ENCODE data around the gene PPFIBP1. TPM values are rescaled to one million over a fixed set of nuclear protein-coding genes. Genes with fewer than 3 reads are reported as not detected.

The PPFIBP1 gene
- total RNA-seq, 5 donors from 2014 or later (not counting 1 experiment from before 2014, with no cell fraction given) = 4.1 to 6.1 (median 5.8) TPM

DNA sequence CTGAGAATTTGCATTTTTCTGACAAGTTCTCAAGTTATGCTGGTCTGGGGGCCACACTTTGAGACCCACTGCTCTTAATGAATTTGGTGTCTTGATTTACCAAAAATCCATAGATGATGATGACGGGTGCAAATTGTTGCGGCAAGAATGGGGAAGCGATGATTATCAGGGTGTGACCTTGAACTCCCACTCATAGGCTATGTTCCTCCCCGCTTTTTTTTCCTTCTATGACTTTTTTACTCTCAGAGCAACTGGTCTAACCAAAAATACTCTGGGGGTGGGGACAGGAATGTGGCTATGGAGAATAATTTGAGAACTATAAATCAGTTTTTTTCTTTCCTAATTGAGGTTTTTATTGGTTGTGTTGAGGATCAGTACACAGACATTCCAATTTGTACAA, 83.6 kb downstream of the PPFIBP1 start:
- H3K4me1 ChIP-seq (ENCODE audit: control insufficient read depth in 1 of 2, extremely low read depth in 1 of 2, insufficient read depth in 2 of 2, low read length in 2 of 2) = no peaks in the 10 kb centered on the region
- Mint-ChIP-seq H3K27ac (no peak overlapping the region), H3K9me3 (peaks cover 3 to 5% (median 4%) of the 10 kb centered on the region in 3 donors), H3K4me3 (no peak overlapping the region), H3K4me1 (no peaks in the 10 kb centered on the region), H3K27me3 (no peaks in the 10 kb centered on the region), H3K36me3 (peaks cover 4% of the 10 kb centered on the region)
- POLR2A ChIA-PET = no interaction called here
- DNase-seq (no peak), ATAC-seq (replicated peaks in 1 of 4) (no peak)
- H3K27ac ChIP-seq (ENCODE audit: low read length) = no peak overlapping the region
- no peak overlapping the region for H3K4me3 ChIP-seq (ENCODE audit: control insufficient read depth in 1 of 2, extremely low read depth in 1 of 2, low read length in 1 of 2)
- no peaks in the 10 kb centered on the region for H3K9me3 ChIP-seq
- H3K27me3 ChIP-seq (replicated peaks in 1 of 2; ENCODE audit: control insufficient read depth in 2 of 2, extremely low read depth in 1 of 2, insufficient read depth in 2 of 2, low read length in 1 of 2) = no peaks in the 10 kb centered on the region
- CTCF ChIA-PET = no interaction called here
- H3K36me3 ChIP-seq (ENCODE audit: control insufficient read depth in 2 of 2, extremely low read depth in 1 of 2, insufficient read depth in 1 of 2, low read length in 1 of 2) = no peaks in the 10 kb centered on the region
- WGBS (ENCODE audit: insufficient coverage) = no CpG with 5 or more reads among the region's 4 CpGs

DNA sequence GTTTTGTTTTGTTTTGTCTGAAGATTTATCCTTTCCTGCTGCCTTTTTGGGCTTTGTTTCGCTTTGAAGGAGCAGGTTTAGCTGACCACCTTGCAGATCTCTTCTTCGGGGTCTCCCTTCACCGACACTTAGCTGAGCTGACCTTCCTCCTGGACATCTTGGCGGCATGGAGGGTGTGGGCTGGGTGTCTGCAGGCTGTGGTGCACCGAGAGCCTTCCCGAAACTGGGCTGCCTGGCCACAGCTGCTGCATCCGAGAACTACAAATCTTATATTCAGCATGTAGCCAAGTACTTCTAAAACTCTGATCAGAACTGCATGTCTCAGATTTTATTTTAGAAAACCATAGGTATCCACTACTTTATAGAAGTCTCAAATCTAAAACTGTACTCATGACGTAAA, 84.9 kb downstream of the PPFIBP1 start:
- CTCF ChIA-PET = no interaction called here
- Histone ChIP-seq H3K4me3 (ENCODE audit: control insufficient read depth in 1 of 2, extremely low read depth in 1 of 2, low read length in 1 of 2) (no peak overlapping the region), H3K9me3 (no peaks in the 10 kb centered on the region), H3K36me3 (ENCODE audit: control insufficient read depth in 2 of 2, extremely low read depth in 1 of 2, insufficient read depth in 1 of 2, low read length in 1 of 2) (no peaks in the 10 kb centered on the region), H3K4me1 (ENCODE audit: control insufficient read depth in 1 of 2, extremely low read depth in 1 of 2, insufficient read depth in 2 of 2, low read length in 2 of 2) (no peaks in the 10 kb centered on the region), H3K27ac (ENCODE audit: low read length) (no peak overlapping the region), H3K27me3 (replicated peaks in 1 of 2; ENCODE audit: control insufficient read depth in 2 of 2, extremely low read depth in 1 of 2, insufficient read depth in 2 of 2, low read length in 1 of 2) (no peaks in the 10 kb centered on the region)
- H3K27ac Mint-ChIP-seq = no peak overlapping the region
- H3K36me3 Mint-ChIP-seq = peaks cover 4% of the 10 kb centered on the region
- no peaks in the 10 kb centered on the region for H3K4me1 Mint-ChIP-seq
- peaks cover 3 to 5% (median 4%) of the 10 kb centered on the region in 3 donors for H3K9me3 Mint-ChIP-seq
- H3K27me3 Mint-ChIP-seq = no peaks in the 10 kb centered on the region
- DNase-seq (no peak), ATAC-seq (replicated peaks in 1 of 4) (no peak)
- H3K4me3 Mint-ChIP-seq = no peak overlapping the region
- 80% methylated on average over 2 of the region's 8 CpGs for WGBS (ENCODE audit: insufficient coverage)
- POLR2A ChIA-PET = no interaction called here

DNA sequence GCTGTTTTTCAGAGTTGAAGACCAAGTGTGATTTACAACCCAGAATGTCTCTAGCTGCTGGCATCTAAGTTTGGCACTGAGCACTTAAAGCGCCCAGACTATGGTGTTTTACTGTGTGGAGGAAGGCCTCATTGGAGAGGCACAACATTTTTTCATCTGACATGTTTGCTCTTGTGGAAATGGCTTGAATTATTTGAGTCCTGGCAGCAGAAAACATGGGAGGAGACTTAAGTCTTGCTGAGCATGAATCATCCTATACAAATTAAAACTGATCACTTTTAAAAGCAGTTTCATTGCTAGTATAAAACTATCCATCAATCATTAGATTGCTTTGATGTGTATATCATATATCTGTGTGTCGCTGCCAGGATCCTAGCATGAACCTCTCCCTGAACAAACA, 86.4 kb downstream of the PPFIBP1 start:
- Mint-ChIP-seq H3K36me3 (no peaks in the 10 kb centered on the region), H3K4me3 (no peak overlapping the region), H3K9me3 (no peaks in the 10 kb centered on the region), H3K4me1 (no peaks in the 10 kb centered on the region), H3K27me3 (no peaks in the 10 kb centered on the region), H3K27ac (no peak overlapping the region)
- no peak for DNase-seq
- WGBS (ENCODE audit: insufficient coverage) = 80% methylated on average over 1 of the region's 2 CpGs
- no peak overlapping the region for H3K4me3 ChIP-seq (ENCODE audit: control insufficient read depth in 1 of 2, extremely low read depth in 1 of 2, low read length in 1 of 2)
- no peaks in the 10 kb centered on the region for H3K4me1 ChIP-seq (ENCODE audit: control insufficient read depth in 1 of 2, extremely low read depth in 1 of 2, insufficient read depth in 2 of 2, low read length in 2 of 2)
- H3K36me3 ChIP-seq (ENCODE audit: control insufficient read depth in 2 of 2, extremely low read depth in 1 of 2, insufficient read depth in 1 of 2, low read length in 1 of 2) = no peaks in the 10 kb centered on the region
- ATAC-seq (replicated peaks in 1 of 4) = no peak
- no peaks in the 10 kb centered on the region for H3K9me3 ChIP-seq
- no peak overlapping the region for H3K27ac ChIP-seq (ENCODE audit: low read length)
- H3K27me3 ChIP-seq (replicated peaks in 1 of 2; ENCODE audit: control insufficient read depth in 2 of 2, extremely low read depth in 1 of 2, insufficient read depth in 2 of 2, low read length in 1 of 2) = no peaks in the 10 kb centered on the region
- CTCF ChIA-PET = no interaction called here
- POLR2A ChIA-PET = no interaction called here

DNA sequence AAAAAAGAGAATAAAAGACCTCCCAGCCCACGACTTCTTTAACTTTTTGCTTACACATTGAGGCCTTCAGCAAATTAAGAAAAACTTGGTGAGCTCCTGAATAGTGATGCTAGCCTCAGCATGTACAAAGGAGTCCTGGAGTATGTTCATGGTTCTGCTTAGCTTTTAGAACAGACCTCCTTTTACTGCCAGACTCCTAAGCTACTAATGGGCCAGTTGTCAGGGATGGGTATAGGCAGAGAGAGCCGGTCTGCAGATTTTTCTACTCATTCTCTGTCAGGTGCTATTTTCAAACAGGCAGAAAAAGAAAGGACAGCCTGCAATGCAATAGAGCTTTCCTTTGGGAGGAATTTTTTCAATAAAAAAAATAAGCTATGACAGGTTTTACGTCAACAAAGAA, 90.4 kb downstream of the PPFIBP1 start:
- whole genome bisulfite sequencing (ENCODE audit: insufficient coverage) = no CpG with 5 or more reads among the region's 3 CpGs
- POLR2A ChIA-PET = no interaction called here
- H3K27me3 Mint-ChIP-seq = no peaks in the 10 kb centered on the region
- DNase-seq (no peak), ATAC-seq (replicated peaks in 1 of 4) (no peak)
- no peak overlapping the region for H3K27ac ChIP-seq (ENCODE audit: low read length)
- H3K9me3 ChIP-seq = no peaks in the 10 kb centered on the region
- H3K27me3 ChIP-seq (replicated peaks in 1 of 2; ENCODE audit: control insufficient read depth in 2 of 2, extremely low read depth in 1 of 2, insufficient read depth in 2 of 2, low read length in 1 of 2) = peaks cover 0 to 2% of the 10 kb centered on the region in 2 experiments
- H3K4me1 ChIP-seq (ENCODE audit: control insufficient read depth in 1 of 2, extremely low read depth in 1 of 2, insufficient read depth in 2 of 2, low read length in 2 of 2) = no peaks in the 10 kb centered on the region
- H3K36me3 Mint-ChIP-seq = no peaks in the 10 kb centered on the region
- no peak overlapping the region for H3K27ac Mint-ChIP-seq
- CTCF ChIA-PET = no interaction called here
- no peaks in the 10 kb centered on the region for H3K9me3 Mint-ChIP-seq
- H3K4me3 ChIP-seq (ENCODE audit: control insufficient read depth in 1 of 2, extremely low read depth in 1 of 2, low read length in 1 of 2) = no peak overlapping the region
- no peak overlapping the region for H3K4me3 Mint-ChIP-seq
- no peaks in the 10 kb centered on the region for H3K36me3 ChIP-seq (ENCODE audit: control insufficient read depth in 2 of 2, extremely low read depth in 1 of 2, insufficient read depth in 1 of 2, low read length in 1 of 2)
- H3K4me1 Mint-ChIP-seq = peaks cover 0 to 7% (median 0%) of the 10 kb centered on the region in 3 donors

DNA sequence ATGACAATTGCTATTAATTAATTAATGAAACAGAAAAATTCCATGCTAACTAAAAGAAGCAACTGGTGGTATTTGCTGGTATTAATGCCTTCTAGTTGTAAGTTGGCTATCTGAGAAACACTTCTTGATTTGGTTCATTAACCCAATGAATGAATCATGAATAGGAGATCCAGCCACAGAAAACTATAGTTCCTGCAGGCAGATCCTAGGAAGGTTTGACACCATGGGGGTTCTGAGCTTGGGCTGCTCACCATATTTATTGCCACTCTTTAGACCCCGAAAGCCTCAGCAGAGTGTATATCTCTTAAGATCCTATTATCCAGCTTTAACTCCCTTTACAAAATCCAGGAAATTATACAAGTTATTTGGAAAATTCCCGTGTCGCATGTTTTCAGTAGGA, 90.9 kb downstream of the PPFIBP1 start:
- H3K36me3 Mint-ChIP-seq = no peaks in the 10 kb centered on the region
- POLR2A ChIA-PET = no interaction called here
- CTCF ChIA-PET = no interaction called here

DNA sequence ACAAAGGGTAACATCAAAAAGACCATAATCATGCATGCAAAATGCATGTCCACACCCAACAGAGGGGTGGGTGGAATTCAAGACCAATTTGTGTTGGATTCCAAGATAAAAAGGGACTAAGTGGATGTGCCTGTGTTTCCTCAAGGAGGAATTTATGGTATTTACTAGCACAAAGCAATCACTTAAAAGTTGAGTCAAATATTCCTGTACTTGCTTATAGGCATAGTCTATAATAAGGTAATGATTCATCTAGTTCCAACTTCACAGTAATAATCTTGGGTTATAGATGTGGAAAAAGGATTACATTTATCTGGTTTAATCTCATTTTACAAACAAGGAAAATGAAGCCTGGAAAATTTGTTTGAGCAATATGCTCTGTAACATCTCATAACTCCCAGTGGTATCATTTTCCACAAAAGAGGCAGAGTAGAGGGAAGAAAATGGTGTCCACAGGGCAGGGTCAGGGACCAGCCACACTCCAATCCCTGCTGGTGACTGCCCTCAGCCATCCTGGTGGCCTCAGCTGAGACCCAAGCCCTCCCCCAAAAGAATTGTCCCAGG, 91.4 kb downstream of the PPFIBP1 start:
- Mint-ChIP-seq H3K36me3 (no peaks in the 10 kb centered on the region), H3K27me3 (no peaks in the 10 kb centered on the region), H3K27ac (no peak overlapping the region), H3K4me3 (no peak overlapping the region), H3K4me1 (peaks cover 0 to 7% (median 0%) of the 10 kb centered on the region in 3 donors), H3K9me3 (no peaks in the 10 kb centered on the region)
- Histone ChIP-seq H3K9me3 (no peaks in the 10 kb centered on the region), H3K36me3 (ENCODE audit: control insufficient read depth in 2 of 2, extremely low read depth in 1 of 2, insufficient read depth in 1 of 2, low read length in 1 of 2) (no peaks in the 10 kb centered on the region), H3K4me1 (ENCODE audit: control insufficient read depth in 1 of 2, extremely low read depth in 1 of 2, insufficient read depth in 2 of 2, low read length in 2 of 2) (no peaks in the 10 kb centered on the region), H3K27me3 (replicated peaks in 1 of 2; ENCODE audit: control insufficient read depth in 2 of 2, extremely low read depth in 1 of 2, insufficient read depth in 2 of 2, low read length in 1 of 2) (peaks cover 0 to 2% of the 10 kb centered on the region in 2 experiments), H3K27ac (ENCODE audit: low read length) (no peak overlapping the region), H3K4me3 (ENCODE audit: control insufficient read depth in 1 of 2, extremely low read depth in 1 of 2, low read length in 1 of 2) (no peak overlapping the region)
- POLR2A ChIA-PET = no interaction called here
- CTCF ChIA-PET = no interaction called here
- DNase-seq (no peak), ATAC-seq (replicated peaks in 1 of 4) (no peak)

More for the DNA sequence above, 90.9 kb downstream of the PPFIBP1 start:
- Histone ChIP-seq H3K4me3 (ENCODE audit: control insufficient read depth in 1 of 2, extremely low read depth in 1 of 2, low read length in 1 of 2) (no peak overlapping the region), H3K36me3 (ENCODE audit: control insufficient read depth in 2 of 2, extremely low read depth in 1 of 2, insufficient read depth in 1 of 2, low read length in 1 of 2) (no peaks in the 10 kb centered on the region), H3K4me1 (ENCODE audit: control insufficient read depth in 1 of 2, extremely low read depth in 1 of 2, insufficient read depth in 2 of 2, low read length in 2 of 2) (no peaks in the 10 kb centered on the region), H3K9me3 (no peaks in the 10 kb centered on the region), H3K27ac (ENCODE audit: low read length) (no peak overlapping the region), H3K27me3 (replicated peaks in 1 of 2; ENCODE audit: control insufficient read depth in 2 of 2, extremely low read depth in 1 of 2, insufficient read depth in 2 of 2, low read length in 1 of 2) (peaks cover 0 to 2% of the 10 kb centered on the region in 2 experiments)
- Mint-ChIP-seq H3K27me3 (no peaks in the 10 kb centered on the region), H3K9me3 (no peaks in the 10 kb centered on the region), H3K4me1 (peaks cover 0 to 7% (median 0%) of the 10 kb centered on the region in 3 donors), H3K27ac (no peak overlapping the region), H3K4me3 (no peak overlapping the region)
- no peak for ATAC-seq (replicated peaks in 1 of 4)
- WGBS (ENCODE audit: insufficient coverage) = no CpG with 5 or more reads among the region's 3 CpGs
- no peak for DNase-seq
